Cardiac fibroblast (primary cell): ENCODE measurements around the gene ITGA7.

Source experiments
- DNase-seq, 2 donors: peaks; one replicate each; pipeline versions ENCODE4 v3.0.0 to v3.0.0-alpha.2; 2010; ENCODE audit warnings: low read depth in 2 of 2
- H3K4me3 ChIP-seq, 2 donors: replicated peaks in 1 of 2; 1 replicate in 1 of 2; 2 replicates in 1 of 2; pipeline ENCODE4 v1.5.1; 2011; ENCODE audit warnings: low read depth in 2 of 2, low read length in 2 of 2, mild to moderate bottlenecking in 2 of 2, moderate library complexity in 1 of 2
- CTCF ChIP-seq: IDR thresholded peaks from one replicate; pipeline ENCODE4 v1.5.1; 2011; ENCODE audit warnings: low read depth, mild to moderate bottlenecking, low read length, inconsistent platforms

Gene ITGA7

GRCh38 chr12:55694188-55694515, 13.6 kb downstream of the ITGA7 start:
- H3K4me3 ChIP-seq: no peak overlapping the region
- no peak for TF ChIP-seq CTCF
- DNase-seq: no peak

GRCh38 chr12:55693323-55694187, 14.1 kb downstream of the ITGA7 start:
- no peak for DNase-seq
- H3K4me3 ChIP-seq: no peak overlapping the region
- no peak for TF ChIP-seq CTCF

- no peak overlapping the region for H3K4me3 ChIP-seq
- TF ChIP-seq CTCF: no peak
- DNase-seq: no peak
Measured at GRCh38 chr12:55692631-55693322, 14.9 kb downstream of the ITGA7 start.

- no peak for DNase-seq
- no peak overlapping the region for H3K4me3 ChIP-seq
- no peak for TF ChIP-seq CTCF
Measured at GRCh38 chr12:55688716-55689655, 18.7 kb downstream of the ITGA7 start.

GRCh38 chr12:55687746-55688145, 20.0 kb downstream of the ITGA7 start:
- no peak for DNase-seq
- no peak for TF ChIP-seq CTCF
- H3K4me3 ChIP-seq: no peak overlapping the region

- no peak for TF ChIP-seq CTCF
- no peak overlapping the region for H3K4me3 ChIP-seq
- DNase-seq: no peak
Measured at GRCh38 chr12:55686366-55687010, 21.2 kb downstream of the ITGA7 start.
